ENCODE data around the gene CFB.
"Not testable (repeated sequence)": the region's sequence is repeated elsewhere in the genome, so short reads cannot be mapped to it uniquely, and the experiment has no call there.

Gene CFB

GRCh38 chr6:31911826-31912585 lies 33.9 kb upstream of the CFB start:
- no peak overlapping the region for H3K4me3 ChIP-seq (ENCODE audit: low read depth, low read length)

GRCh38 chr6:31915351-31915750 lies 30.5 kb upstream of the CFB start:
- H3K4me3 ChIP-seq (ENCODE audit: low read depth, low read length), result no peak overlapping the region

- H3K4me3 ChIP-seq (ENCODE audit: low read depth, low read length), result no peak overlapping the region
These were observed 30.1 kb upstream of the CFB start for GRCh38 chr6:31915756-31916155.

- no peak overlapping the region for H3K4me3 ChIP-seq (ENCODE audit: low read depth, low read length)
These were observed 27.7 kb upstream of the CFB start for GRCh38 chr6:31918069-31918720.

- H3K4me3 ChIP-seq (ENCODE audit: low read depth, low read length), result no peak overlapping the region
These were observed 26.1 kb upstream of the CFB start for GRCh38 chr6:31919624-31920303.

GRCh38 chr6:31920811-31921210 lies 25.1 kb upstream of the CFB start:
- no peak overlapping the region for H3K4me3 ChIP-seq (ENCODE audit: low read depth, low read length)

GRCh38 chr6:31922942-31923341 lies 23.0 kb upstream of the CFB start:
- no peak overlapping the region for H3K4me3 ChIP-seq (ENCODE audit: low read depth, low read length)

GRCh38 chr6:31927242-31927862 lies 18.5 kb upstream of the CFB start, which contains the start of gene C2:
Gene C2, plus strand, starts transcription at chr6:31927717. Its CDS starts 36 bp downstream, at chr6:31927753.
- H3K4me3 ChIP-seq (ENCODE audit: low read depth, low read length), result no peak within 1 kb of the TSS

GRCh38 chr6:31927863-31928671 lies 17.8 kb upstream of the CFB start:
- H3K4me3 ChIP-seq (ENCODE audit: low read depth, low read length), result no peak overlapping the region

- H3K4me3 ChIP-seq (ENCODE audit: low read depth, low read length), result no peak overlapping the region
These were observed 17.3 kb upstream of the CFB start for GRCh38 chr6:31928672-31928939.

- H3K4me3 ChIP-seq (ENCODE audit: low read depth, low read length), result no peak overlapping the region
These were observed 14.9 kb upstream of the CFB start for GRCh38 chr6:31930962-31931361.

- H3K4me3 ChIP-seq (ENCODE audit: low read depth, low read length), result not testable (repeated sequence)
These were observed 13.8 kb upstream of the CFB start for GRCh38 chr6:31932137-31932536.

- no peak overlapping the region for H3K4me3 ChIP-seq (ENCODE audit: low read depth, low read length)
These were observed 12.4 kb upstream of the CFB start for GRCh38 chr6:31933537-31933936.

- H3K4me3 ChIP-seq (ENCODE audit: low read depth, low read length), result no peak overlapping the region
These were observed 10.9 kb upstream of the CFB start for GRCh38 chr6:31935021-31935420.

GRCh38 chr6:31935823-31936222 lies 10.1 kb upstream of the CFB start:
- H3K4me3 ChIP-seq (ENCODE audit: low read depth, low read length), result no peak overlapping the region

GRCh38 chr6:31940256-31940664 lies 5.6 kb upstream of the CFB start:
- H3K4me3 ChIP-seq (ENCODE audit: low read depth, low read length), result no peak overlapping the region

GRCh38 chr6:31943742-31944141 lies 2.2 kb upstream of the CFB start:
- no peak overlapping the region for H3K4me3 ChIP-seq (ENCODE audit: low read depth, low read length)

GRCh38 chr6:31945154-31945506 lies 765 bp upstream of the CFB start:
- no peak overlapping the region for H3K4me3 ChIP-seq (ENCODE audit: low read depth, low read length)

- H3K4me3 ChIP-seq (ENCODE audit: low read depth, low read length), result no peak overlapping the region
These were observed 533 bp downstream of the CFB start for GRCh38 chr6:31946370-31946885.

- no peak overlapping the region for H3K4me3 ChIP-seq (ENCODE audit: low read depth, low read length)
These were observed 1.3 kb downstream of the CFB start for GRCh38 chr6:31947070-31947675.
